Measurements from ENCODE around the gene USP48. TPM values are rescaled to one million over a fixed set of nuclear protein-coding genes. Genes with fewer than 3 reads are reported as not detected.

The USP48 gene
- total and polyA plus RNA-seq, 2 of the 4 experiments (the other 2 are of a cell fraction): 24.7 to 25.0 TPM

DNA sequence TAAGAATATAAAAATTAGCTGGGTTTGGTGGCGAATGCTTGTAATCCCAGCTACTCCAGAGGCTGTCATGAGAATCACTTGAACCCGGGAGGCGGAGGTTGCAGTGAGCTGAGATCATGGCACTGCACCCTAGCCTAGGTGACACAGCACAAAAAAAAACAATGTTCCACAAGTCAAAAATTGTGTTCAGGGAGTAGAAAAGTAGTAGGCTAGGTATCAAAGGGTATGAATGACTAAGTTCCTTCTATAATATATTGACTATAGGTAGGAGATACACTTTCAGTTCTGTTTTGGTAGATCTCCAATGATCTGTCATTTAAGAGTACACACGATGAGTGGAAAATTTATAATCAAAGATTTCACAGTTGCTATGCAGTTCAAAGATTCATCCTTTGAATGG, 16.7 kb downstream of the USP48 start:
- no peaks in the 10 kb centered on the region for H3K27me3 ChIP-seq (ENCODE audit: control insufficient read depth, insufficient read depth, low read length)
- no peak overlapping the region for H3K4me2 ChIP-seq (ENCODE audit: low read depth, low read length)
- peaks cover 29% of the 10 kb centered on the region for H3K9me1 ChIP-seq (ENCODE audit: insufficient read depth, low read length)
- WGBS, 2 experiments (ENCODE audit: extremely low coverage in 2 of 2, insufficient read length in 1 of 2): no CpG with 5 or more reads among the region's 4 CpGs
- H2BK20ac ChIP-seq (ENCODE audit: low read depth, low read length): no peak overlapping the region
- H3K79me1 ChIP-seq (ENCODE audit: low read depth in 1 of 2, low read length in 2 of 2): peaks cover 52 to 86% of the 10 kb centered on the region in 2 experiments
- no peak overlapping the region for H3K27ac ChIP-seq (ENCODE audit: insufficient read depth, low read length)
- POLR2A ChIA-PET (ENCODE audit: unreplicated experiment): no interaction called here
- peaks cover 12% of the 10 kb centered on the region for H3K4me1 ChIP-seq (ENCODE audit: control insufficient read depth, insufficient read depth, low read length)
- DNase-seq (no peak), ATAC-seq (ENCODE audit: low read depth) (no peak)
- H3K4me3 ChIP-seq (ENCODE audit: insufficient read depth, low read depth, low read length): no peak overlapping the region
- H2BK15ac ChIP-seq (ENCODE audit: low read depth, low read length): no peak overlapping the region
- no peak overlapping the region for H3K56ac ChIP-seq (ENCODE audit: extremely low read depth, insufficient read depth, low read length)
- in situ Hi-C loops (cut with MboI; ENCODE audit: low sequenced_read_pairs): no loop called here
- peaks cover 91% of the 10 kb centered on the region for H4K20me1 ChIP-seq (ENCODE audit: insufficient read depth, low read length)
- no TSS peak for BruUV-seq (replicated peaks)
- TF ChIP-seq BHLHE40 (IDR thresholded peaks at IDR 0.05; ENCODE audit: low read depth, low read length) (no peak), MAFK (IDR thresholded peaks at IDR 0.05; ENCODE audit: low read depth, low read length) (no peak), RCOR1 (IDR thresholded peaks at IDR 0.05; ENCODE audit: insufficient replicate concordance, low read length) (no peak), MAZ (IDR thresholded peaks at IDR 0.05; ENCODE audit: borderline replicate concordance, low read depth, low read length) (no peak), NFE2L2 (IDR thresholded peaks at IDR 0.05; ENCODE audit: low read depth, low read length) (no peak), RFX5 (IDR thresholded peaks at IDR 0.05; ENCODE audit: low read depth, low read length) (no peak), FOS (IDR thresholded peaks at IDR 0.05; ENCODE audit: low read depth, low read length) (no peak), SMC3 (IDR thresholded peaks at IDR 0.05; ENCODE audit: low read depth, low read length) (no peak), MXI1 (IDR thresholded peaks at IDR 0.05; ENCODE audit: borderline replicate concordance, low read depth, low read length) (no peak), POLR2A (IDR thresholded peaks at IDR 0.05; ENCODE audit: low read depth, low read length) (no peak), RAD21 (IDR thresholded peaks at IDR 0.05; ENCODE audit: low read length) (no peak), CEBPB (IDR thresholded peaks at IDR 0.05; ENCODE audit: low read depth, low read length) (no peak), CHD1 (IDR thresholded peaks at IDR 0.05; ENCODE audit: low read depth, low read length) (no peak)
- TF ChIP-seq, protein P1, sequence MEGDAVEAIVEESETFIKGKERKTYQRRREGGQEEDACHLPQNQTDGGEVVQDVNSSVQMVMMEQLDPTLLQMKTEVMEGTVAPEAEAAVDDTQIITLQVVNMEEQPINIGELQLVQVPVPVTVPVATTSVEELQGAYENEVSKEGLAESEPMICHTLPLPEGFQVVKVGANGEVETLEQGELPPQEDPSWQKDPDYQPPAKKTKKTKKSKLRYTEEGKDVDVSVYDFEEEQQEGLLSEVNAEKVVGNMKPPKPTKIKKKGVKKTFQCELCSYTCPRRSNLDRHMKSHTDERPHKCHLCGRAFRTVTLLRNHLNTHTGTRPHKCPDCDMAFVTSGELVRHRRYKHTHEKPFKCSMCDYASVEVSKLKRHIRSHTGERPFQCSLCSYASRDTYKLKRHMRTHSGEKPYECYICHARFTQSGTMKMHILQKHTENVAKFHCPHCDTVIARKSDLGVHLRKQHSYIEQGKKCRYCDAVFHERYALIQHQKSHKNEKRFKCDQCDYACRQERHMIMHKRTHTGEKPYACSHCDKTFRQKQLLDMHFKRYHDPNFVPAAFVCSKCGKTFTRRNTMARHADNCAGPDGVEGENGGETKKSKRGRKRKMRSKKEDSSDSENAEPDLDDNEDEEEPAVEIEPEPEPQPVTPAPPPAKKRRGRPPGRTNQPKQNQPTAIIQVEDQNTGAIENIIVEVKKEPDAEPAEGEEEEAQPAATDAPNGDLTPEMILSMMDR (conservative IDR thresholded peaks at IDR 0.05; ENCODE audit: low read depth, low read length): no peak
- TF ChIP-seq, protein P2, sequence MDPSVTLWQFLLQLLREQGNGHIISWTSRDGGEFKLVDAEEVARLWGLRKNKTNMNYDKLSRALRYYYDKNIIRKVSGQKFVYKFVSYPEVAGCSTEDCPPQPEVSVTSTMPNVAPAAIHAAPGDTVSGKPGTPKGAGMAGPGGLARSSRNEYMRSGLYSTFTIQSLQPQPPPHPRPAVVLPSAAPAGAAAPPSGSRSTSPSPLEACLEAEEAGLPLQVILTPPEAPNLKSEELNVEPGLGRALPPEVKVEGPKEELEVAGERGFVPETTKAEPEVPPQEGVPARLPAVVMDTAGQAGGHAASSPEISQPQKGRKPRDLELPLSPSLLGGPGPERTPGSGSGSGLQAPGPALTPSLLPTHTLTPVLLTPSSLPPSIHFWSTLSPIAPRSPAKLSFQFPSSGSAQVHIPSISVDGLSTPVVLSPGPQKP (IDR thresholded peaks at IDR 0.05; ENCODE audit: borderline replicate concordance, low read depth, low read length): no peak
- TF ChIP-seq, protein P3, sequence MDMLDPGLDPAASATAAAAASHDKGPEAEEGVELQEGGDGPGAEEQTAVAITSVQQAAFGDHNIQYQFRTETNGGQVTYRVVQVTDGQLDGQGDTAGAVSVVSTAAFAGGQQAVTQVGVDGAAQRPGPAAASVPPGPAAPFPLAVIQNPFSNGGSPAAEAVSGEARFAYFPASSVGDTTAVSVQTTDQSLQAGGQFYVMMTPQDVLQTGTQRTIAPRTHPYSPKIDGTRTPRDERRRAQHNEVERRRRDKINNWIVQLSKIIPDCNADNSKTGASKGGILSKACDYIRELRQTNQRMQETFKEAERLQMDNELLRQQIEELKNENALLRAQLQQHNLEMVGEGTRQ (IDR thresholded peaks at IDR 0.05; ENCODE audit: low read depth, low read length): no peak
- H3K9me3 ChIP-seq (ENCODE audit: control insufficient read depth, insufficient read depth, low read length): no peaks in the 10 kb centered on the region
- H3K4ac ChIP-seq (ENCODE audit: low read depth, low read length): no peak overlapping the region
- no peak overlapping the region for H2BK120ac ChIP-seq (ENCODE audit: low read depth, low read length)
- H3K14ac ChIP-seq (replicated peaks; ENCODE audit: low read depth, low read length): no peak overlapping the region
- intact Hi-C loops (cut with micrococcal nuclease): no loop called here
- no peak overlapping the region for H4K5ac ChIP-seq (ENCODE audit: low read depth, low read length)
- H3K36me3 ChIP-seq (ENCODE audit: control insufficient read depth, insufficient read depth, low read length): no peaks in the 10 kb centered on the region
- H2AFZ ChIP-seq (replicated peaks; ENCODE audit: low read length, poor library complexity): no peak overlapping the region
- no peak overlapping the region for H2BK5ac ChIP-seq (ENCODE audit: low read depth, low read length, poor library complexity, severe bottlenecking)
- H2AK5ac ChIP-seq (ENCODE audit: low read depth, low read length): no peak overlapping the region
- H3K18ac ChIP-seq (ENCODE audit: low read depth, low read length): no peak overlapping the region
- no peak overlapping the region for H3K9ac ChIP-seq (ENCODE audit: low read depth, low read length)
- no peak overlapping the region for H2AK9ac ChIP-seq (replicated peaks; ENCODE audit: low read depth, low read length, poor library complexity)
- no peak overlapping the region for H4K8ac ChIP-seq (ENCODE audit: low read depth in 2 of 2, low read length in 2 of 2)
- CTCF ChIA-PET: no interaction called here
- no peak overlapping the region for H3K23ac ChIP-seq (ENCODE audit: low read depth, low read length)
- dilution Hi-C loops (cut with HindIII; ENCODE audit: low sequenced_read_pairs, unreplicated experiment): no loop called here
- no peak overlapping the region for H4K91ac ChIP-seq (ENCODE audit: insufficient read depth, low read depth, low read length)

Measured in IMR-90 (cell line).